Suprapubic skin (tissue), 4 donors: ENCODE data around the gene AKAP13. TPM values are rescaled to one million over a fixed set of nuclear protein-coding genes. Genes with fewer than 3 reads are reported as not detected.

ENCODE experiments used
- DNase-seq, 2 donors: peaks; one replicate each; pipeline ENCODE4 v3.0.0-alpha.2; 2019; ENCODE audit warnings: low spot score in 2 of 2
- H3K27ac ChIP-seq: fragments of 200-600 bp; sonication (generic); one replicate; pipeline ENCODE4 v1.5.1; 2019
- H3K27me3 ChIP-seq: fragments of 200-600 bp; sonication (generic); one replicate; pipeline ENCODE4 v1.5.1; 2019
- H3K36me3 ChIP-seq: fragments of 200-600 bp; sonication (generic); one replicate; pipeline ENCODE4 v1.5.1; 2019
- H3K4me1 ChIP-seq: fragments of 200-600 bp; sonication (generic); one replicate; pipeline ENCODE4 v1.5.1; 2019
- H3K4me3 ChIP-seq: fragments of 200-600 bp; sonication (generic); one replicate; pipeline ENCODE4 v1.5.1; 2019; ENCODE audit warnings: mild to moderate bottlenecking
- H3K9me3 ChIP-seq: fragments of 200-600 bp; sonication (generic); one replicate; pipeline ENCODE4 v1.5.1; 2019
- EP300 ChIP-seq: sonication (generic); formaldehyde crosslinking; IDR thresholded peaks from one replicate; pipeline ENCODE4 v1.6.1; 2017; ENCODE audit warnings: antibody characterized with exemption
- POLR2A ChIP-seq, 2 donors: fragments of 450-650 bp; IDR thresholded peaks; one replicate each; pipeline ENCODE4 v1.6.1; 2017; ENCODE audit warnings: antibody characterized with exemption in 2 of 2, mild to moderate bottlenecking in 2 of 2, moderate library complexity in 2 of 2
- POLR2AphosphoS5 ChIP-seq, 3 donors: sonication (generic); formaldehyde crosslinking; IDR thresholded peaks; one replicate each; pipeline ENCODE4 v1.6.1; 2017; ENCODE audit warnings: antibody characterized with exemption in 3 of 3
- WGBS: methylation state at CpG from one replicate; pipeline ENCODE4 v1.1.5; 2018; 5-methylcytosine and 5-hydroxymethylcytosine counted together
- total RNA-seq, 4 donors: library from RNA; depleted of rRNA; stranded (reverse); fragments of >200 nt; gene quantifications; one replicate each; pipeline ENCODE4 v1.1.0, GENCODE V29; 2016
- TF ChIP-seq, protein P1 (sequence below), 2 donors: fragments of 200-600 bp in 1 of 2; fragments of 450-650 bp in 1 of 2; sonication (generic) in 1 of 2; IDR thresholded peaks; one replicate each; pipeline ENCODE4 v1.5.1; 2016 to 2019; ENCODE audit warnings: antibody characterized with exemption in 2 of 2, mild to moderate bottlenecking in 1 of 2, moderate library complexity in 1 of 2

The AKAP13 gene
- total RNA-seq, 4 donors from 2014 or later, result 124 to 249 (median 163) TPM

GRCh38 chr15:85463276-85463892, 83.0 kb downstream of the AKAP13 start:
- WGBS, result 82% methylated on average over 4 of the region's 4 CpGs
- Histone ChIP-seq H3K27me3 (no peaks in the 10 kb centered on the region), H3K9me3 (no peaks in the 10 kb centered on the region), H3K36me3 (no peaks in the 10 kb centered on the region), H3K4me3 (no peak overlapping the region), H3K27ac (no peak overlapping the region), H3K4me1 (peaks cover 20% of the 10 kb centered on the region)
- TF ChIP-seq, protein P1, sequence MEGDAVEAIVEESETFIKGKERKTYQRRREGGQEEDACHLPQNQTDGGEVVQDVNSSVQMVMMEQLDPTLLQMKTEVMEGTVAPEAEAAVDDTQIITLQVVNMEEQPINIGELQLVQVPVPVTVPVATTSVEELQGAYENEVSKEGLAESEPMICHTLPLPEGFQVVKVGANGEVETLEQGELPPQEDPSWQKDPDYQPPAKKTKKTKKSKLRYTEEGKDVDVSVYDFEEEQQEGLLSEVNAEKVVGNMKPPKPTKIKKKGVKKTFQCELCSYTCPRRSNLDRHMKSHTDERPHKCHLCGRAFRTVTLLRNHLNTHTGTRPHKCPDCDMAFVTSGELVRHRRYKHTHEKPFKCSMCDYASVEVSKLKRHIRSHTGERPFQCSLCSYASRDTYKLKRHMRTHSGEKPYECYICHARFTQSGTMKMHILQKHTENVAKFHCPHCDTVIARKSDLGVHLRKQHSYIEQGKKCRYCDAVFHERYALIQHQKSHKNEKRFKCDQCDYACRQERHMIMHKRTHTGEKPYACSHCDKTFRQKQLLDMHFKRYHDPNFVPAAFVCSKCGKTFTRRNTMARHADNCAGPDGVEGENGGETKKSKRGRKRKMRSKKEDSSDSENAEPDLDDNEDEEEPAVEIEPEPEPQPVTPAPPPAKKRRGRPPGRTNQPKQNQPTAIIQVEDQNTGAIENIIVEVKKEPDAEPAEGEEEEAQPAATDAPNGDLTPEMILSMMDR (IDR thresholded peaks at IDR 0.05), result no peak
- TF ChIP-seq EP300, result no peak
- TF ChIP-seq POLR2A (IDR thresholded peaks at IDR 0.05), result no peak
- no peak for TF ChIP-seq POLR2AphosphoS5 (IDR thresholded peaks at IDR 0.05)
- no peak for DNase-seq

GRCh38 chr15:85463976-85464375, 83.6 kb downstream of the AKAP13 start:
- peaks cover 14% of the 10 kb centered on the region for H3K4me1 ChIP-seq
- no peaks in the 10 kb centered on the region for H3K36me3 ChIP-seq
- no peaks in the 10 kb centered on the region for H3K27me3 ChIP-seq
- H3K9me3 ChIP-seq, result no peaks in the 10 kb centered on the region
- H3K4me3 ChIP-seq, result no peak overlapping the region
- TF ChIP-seq POLR2A (IDR thresholded peaks at IDR 0.05) (no peak), POLR2AphosphoS5 (IDR thresholded peaks at IDR 0.05) (no peak), EP300 (no peak)
- TF ChIP-seq, protein P1 (IDR thresholded peaks at IDR 0.05), result no peak
- DNase-seq, result no peak
- 63% methylated on average over 6 of the region's 6 CpGs for WGBS
- H3K27ac ChIP-seq, result no peak overlapping the region

GRCh38 chr15:85464471-85464870, 84.1 kb downstream of the AKAP13 start:
- TF ChIP-seq EP300, result no peak
- TF ChIP-seq, protein P1 (IDR thresholded peaks at IDR 0.05), result no peak
- TF ChIP-seq POLR2AphosphoS5 (IDR thresholded peaks at IDR 0.05), result no peak
- TF ChIP-seq POLR2A (IDR thresholded peaks at IDR 0.05), result no peak
- Histone ChIP-seq H3K27ac (no peak overlapping the region), H3K4me3 (no peak overlapping the region), H3K4me1 (peaks cover 13% of the 10 kb centered on the region), H3K9me3 (no peaks in the 10 kb centered on the region), H3K36me3 (no peaks in the 10 kb centered on the region), H3K27me3 (no peaks in the 10 kb centered on the region)
- DNase-seq, result no peak
- 56% methylated on average over 3 of the region's 3 CpGs for WGBS

- H3K4me3 ChIP-seq, result no peak overlapping the region
- TF ChIP-seq, protein P1 (IDR thresholded peaks at IDR 0.05), result no peak
- no peak for TF ChIP-seq EP300
- no peak for TF ChIP-seq POLR2A (IDR thresholded peaks at IDR 0.05)
- no peaks in the 10 kb centered on the region for H3K36me3 ChIP-seq
- no peak for DNase-seq
- H3K4me1 ChIP-seq, result peaks cover 30% of the 10 kb centered on the region
- 87% methylated on average over 8 of the region's 8 CpGs for WGBS
- no peaks in the 10 kb centered on the region for H3K9me3 ChIP-seq
- H3K27me3 ChIP-seq, result no peaks in the 10 kb centered on the region
- H3K27ac ChIP-seq, result no peak overlapping the region
Measured at GRCh38 chr15:85470563-85471271, 90.3 kb downstream of the AKAP13 start.

GRCh38 chr15:85472349-85472748, 91.9 kb downstream of the AKAP13 start:
- Histone ChIP-seq H3K36me3 (no peaks in the 10 kb centered on the region), H3K9me3 (no peaks in the 10 kb centered on the region), H3K27me3 (no peaks in the 10 kb centered on the region), H3K4me3 (no peak overlapping the region), H3K4me1 (peaks cover 44% of the 10 kb centered on the region), H3K27ac (no peak overlapping the region)
- whole genome bisulfite sequencing, result 99% methylated on average over 2 of the region's 2 CpGs
- DNase-seq, result no peak
- TF ChIP-seq POLR2AphosphoS5 (IDR thresholded peaks at IDR 0.05) (no peak), POLR2A (IDR thresholded peaks at IDR 0.05) (no peak), EP300 (no peak)
- TF ChIP-seq, protein P1 (IDR thresholded peaks at IDR 0.05), result no peak
